HEK293 (cell line): Measurements from ENCODE around the gene MAML1.

Experiments
- CTCF ChIA-PET: fragments of 350-600 bp; formaldehyde crosslinking; extraction: SDS; loops from one replicate; lab custom pipeline; 2021; ENCODE audit warnings: antibody characterized with exemption; lab: Yijun Ruan, JAX
- POLR2A ChIA-PET: fragments of 300-600 bp; formaldehyde crosslinking; extraction: SDS; loops from one replicate; lab custom pipeline; 2020; ENCODE audit warnings: antibody characterized with exemption, inconsistent platforms; lab: Yijun Ruan, JAX
- H3K27ac ChIP-seq: fragments of 200-500 bp; sonication (Bioruptor generic); 2 replicates; pipeline ENCODE4 v1.5.1; 2014; ENCODE audit warnings: low read depth, low read length, control low read depth, inconsistent platforms; ENCODE audit errors: extremely low read depth
- H3K36me3 ChIP-seq, 2 experiments: fragments of 200-500 bp in 1 of 2; sonication (Bioruptor generic) in 1 of 2; 1 replicate in 1 of 2; 2 replicates in 1 of 2; pipeline ENCODE4 v1.5.1; 2014 to 2017; ENCODE audit warnings: inconsistent platforms in 2 of 2, low read length in 2 of 2; ENCODE audit not compliant: control insufficient read depth in 2 of 2, insufficient read depth in 1 of 2
- H3K4me1 ChIP-seq: fragments of 200-500 bp; sonication (Bioruptor generic); 2 replicates; pipeline ENCODE4 v1.5.1; 2014; ENCODE audit warnings: mild to moderate bottlenecking, low read length, inconsistent platforms; ENCODE audit not compliant: control insufficient read depth, insufficient read depth
- H3K4me3 ChIP-seq: 2 replicates; pipeline ENCODE4 v1.5.1; 2011; ENCODE audit warnings: low read depth, mild to moderate bottlenecking, control low read depth, low read length, moderate library complexity
- H3K9me3 ChIP-seq: fragments of 200-500 bp; sonication (Bioruptor generic); 2 replicates; pipeline ENCODE4 v1.5.1; 2014; ENCODE audit warnings: low read depth, low read length, inconsistent platforms; ENCODE audit not compliant: control insufficient read depth, insufficient read depth
- GLIS2 ChIP-seq: fragments of 450-650 bp; formaldehyde crosslinking; IDR thresholded peaks from 2 replicates; pipeline ENCODE4 v1.5.1; 2016; ENCODE audit warnings: missing biosample characterization, missing genetic modification characterization
- HOXD13 ChIP-seq: sonication (generic); formaldehyde crosslinking; IDR thresholded peaks from 2 replicates; pipeline ENCODE4 v1.8.0; 2022; ENCODE audit warnings: missing genetic modification reagents, borderline replicate concordance
- KLF1 ChIP-seq: fragments of 450-650 bp; formaldehyde crosslinking; IDR thresholded peaks from 2 replicates; pipeline ENCODE4 v1.5.1; 2016; ENCODE audit warnings: missing biosample characterization, missing genetic modification characterization
- KLF16 ChIP-seq: fragments of 450-650 bp; formaldehyde crosslinking; IDR thresholded peaks from 2 replicates; pipeline ENCODE4 v1.5.1; 2017; ENCODE audit warnings: missing biosample characterization, missing genetic modification characterization
- KLF9 ChIP-seq: fragments of 450-650 bp; formaldehyde crosslinking; IDR thresholded peaks from 2 replicates; pipeline ENCODE4 v1.5.1; 2016; ENCODE audit warnings: missing biosample characterization, missing genetic modification characterization, low read depth
- MYNN ChIP-seq: fragments of 450-650 bp; formaldehyde crosslinking; IDR thresholded peaks from 2 replicates; pipeline ENCODE4 v1.5.1; 2016; ENCODE audit warnings: missing biosample characterization, missing genetic modification characterization, borderline replicate concordance
- MZF1 ChIP-seq: fragments of 450-650 bp; formaldehyde crosslinking; IDR thresholded peaks from 2 replicates; pipeline ENCODE4 v1.5.1; 2017; ENCODE audit warnings: missing biosample characterization, missing genetic modification characterization, borderline replicate concordance
- PRDM1 ChIP-seq: fragments of 450-650 bp; formaldehyde crosslinking; IDR thresholded peaks from 2 replicates; pipeline ENCODE4; 2016; ENCODE audit warnings: missing biosample characterization, missing genetic modification characterization
- SCRT2 ChIP-seq: fragments of 450-650 bp; formaldehyde crosslinking; IDR thresholded peaks from 2 replicates; pipeline ENCODE4 v1.5.1; 2016; ENCODE audit warnings: missing biosample characterization, missing genetic modification characterization
- SP7 ChIP-seq: fragments of 450-650 bp; formaldehyde crosslinking; IDR thresholded peaks from 2 replicates; pipeline ENCODE4 v1.5.1; 2016; ENCODE audit warnings: missing biosample characterization, missing genetic modification characterization
- ZBTB17 ChIP-seq: fragments of 450-650 bp; formaldehyde crosslinking; IDR thresholded peaks from 2 replicates; pipeline ENCODE4 v1.5.1; 2016; ENCODE audit warnings: missing biosample characterization, missing genetic modification characterization
- ZBTB6 ChIP-seq: fragments of 450-650 bp; formaldehyde crosslinking; IDR thresholded peaks from 2 replicates; pipeline ENCODE4 v1.5.1; 2017; ENCODE audit warnings: missing biosample characterization, missing genetic modification characterization
- ZEB2 ChIP-seq: fragments of 450-650 bp; formaldehyde crosslinking; IDR thresholded peaks from 2 replicates; pipeline ENCODE4 v1.5.1; 2016; ENCODE audit warnings: missing biosample characterization, missing genetic modification characterization
- ZNF140 ChIP-seq: fragments of 450-650 bp; formaldehyde crosslinking; IDR thresholded peaks from 2 replicates; pipeline ENCODE4 v1.5.1; 2016; ENCODE audit warnings: missing biosample characterization, missing genetic modification characterization
- ZNF148 ChIP-seq: fragments of 450-650 bp; formaldehyde crosslinking; IDR thresholded peaks from 2 replicates; pipeline ENCODE4 v1.5.0; 2017; ENCODE audit warnings: missing biosample characterization, missing genetic modification characterization, borderline replicate concordance
- ZNF175 ChIP-seq: fragments of 450-650 bp; formaldehyde crosslinking; IDR thresholded peaks from 2 replicates; pipeline ENCODE4 v1.5.1; 2016; ENCODE audit warnings: missing biosample characterization, missing genetic modification characterization
- ZNF211 ChIP-seq: fragments of 450-650 bp; formaldehyde crosslinking; IDR thresholded peaks from 2 replicates; pipeline ENCODE4 v1.5.1; 2016; ENCODE audit warnings: low read depth, missing biosample characterization, missing genetic modification characterization
- ZNF214 ChIP-seq: fragments of 450-650 bp; formaldehyde crosslinking; IDR thresholded peaks from 2 replicates; pipeline ENCODE4 v1.5.1; 2017; ENCODE audit warnings: missing biosample characterization, mild to moderate bottlenecking, missing genetic modification characterization, borderline replicate concordance
- ZNF302 ChIP-seq: fragments of 450-650 bp; formaldehyde crosslinking; IDR thresholded peaks from 2 replicates; pipeline ENCODE4 v1.5.1; 2016; ENCODE audit warnings: missing biosample characterization, missing genetic modification characterization, low read depth
- ZNF366 ChIP-seq: fragments of 450-650 bp; formaldehyde crosslinking; conservative IDR thresholded peaks from 2 replicates; pipeline ENCODE4 v1.5.1; 2016; ENCODE audit warnings: missing biosample characterization, missing genetic modification characterization
- ZNF416 ChIP-seq: fragments of 450-650 bp; formaldehyde crosslinking; IDR thresholded peaks from 2 replicates; pipeline ENCODE4 v1.5.1; 2016; ENCODE audit warnings: missing biosample characterization, missing genetic modification characterization
- ZNF48 ChIP-seq: fragments of 450-650 bp; formaldehyde crosslinking; IDR thresholded peaks from 2 replicates; pipeline ENCODE4 v1.5.1; 2016; ENCODE audit warnings: missing biosample characterization, missing genetic modification characterization
- ZNF548 ChIP-seq: fragments of 450-650 bp; formaldehyde crosslinking; IDR thresholded peaks from 2 replicates; pipeline ENCODE4 v1.5.1; 2016; ENCODE audit warnings: missing biosample characterization, missing genetic modification characterization
- ZNF571 ChIP-seq: fragments of 450-650 bp; formaldehyde crosslinking; IDR thresholded peaks from 2 replicates; pipeline ENCODE4 v1.5.0; 2017; ENCODE audit warnings: missing biosample characterization, missing genetic modification characterization
- ZNF677 ChIP-seq: fragments of 450-650 bp; IDR thresholded peaks from 2 replicates; pipeline ENCODE4 v1.5.0; 2018; ENCODE audit warnings: missing biosample characterization, mild to moderate bottlenecking, missing genetic modification characterization, moderate library complexity
- ZNF704 ChIP-seq: fragments of 450-650 bp; formaldehyde crosslinking; IDR thresholded peaks from 2 replicates; pipeline ENCODE4 v1.5.1; 2016; ENCODE audit warnings: missing biosample characterization, missing genetic modification characterization
- ZNF76 ChIP-seq: fragments of 450-650 bp; formaldehyde crosslinking; IDR thresholded peaks from 2 replicates; pipeline ENCODE4; 2016; ENCODE audit warnings: low read depth, missing biosample characterization, missing genetic modification characterization, borderline replicate concordance

Gene MAML1

DNA sequence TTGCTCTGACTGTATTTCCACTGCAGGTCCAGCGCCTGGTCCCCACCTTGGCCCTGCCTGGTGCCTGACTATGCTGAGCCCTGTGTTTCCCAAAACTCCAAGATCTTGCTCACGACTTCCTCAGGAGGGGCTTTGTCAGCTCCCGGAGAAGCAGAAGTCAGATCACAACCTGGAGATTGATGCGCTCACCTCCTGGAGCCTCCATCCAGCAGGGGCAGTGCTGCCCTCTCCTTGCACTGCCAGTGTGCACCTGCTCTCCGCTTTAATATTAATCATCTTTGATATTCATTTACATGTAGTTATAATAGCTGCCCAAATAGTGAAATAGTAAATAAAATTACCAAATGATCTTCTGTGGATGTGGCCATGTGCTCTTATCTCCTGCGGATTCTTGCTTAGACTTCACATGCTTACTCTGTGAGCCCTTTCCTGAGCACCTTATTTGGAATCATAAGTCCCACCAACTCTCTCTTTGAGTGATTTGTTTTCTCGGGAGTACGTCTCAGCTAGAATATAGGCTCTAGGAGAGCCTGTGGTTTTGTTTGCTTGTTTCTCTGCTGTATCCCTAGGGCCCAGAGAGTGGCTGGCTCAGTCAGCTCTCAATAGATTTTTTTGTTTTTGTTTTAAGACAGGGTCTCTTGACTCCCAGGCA, 17.4 kb downstream of the MAML1 start:
- Histone ChIP-seq H3K27ac (peak overlapping the region; percentile 46; the same call in 1 of the 2 replicates), H3K9me3 (no peaks in the 10 kb centered on the region), H3K4me1 (peaks cover 7% of the 10 kb centered on the region), H3K4me3 (no peak overlapping the region), H3K36me3 (peaks cover 7 to 20% of the 10 kb centered on the region in 2 experiments; a peak in 2 of 3 replicates)
- ChIA-PET POLR2A (interaction anchor here (0.6 kb wide), 1 partner anchor 1513 kb away, joined by 4 read pairs; no protein-coding TSS in a partner anchor), CTCF (interaction anchor here (0.5 to 1.4 kb wide), 5 partner anchors 12 to 455 kb away, joined by 3 read pairs; no protein-coding TSS in a partner anchor)
- no peak for TF ChIP-seq ZNF704
- TF ChIP-seq ZNF302 (tag by site-specific recombination), result no peak
- TF ChIP-seq MZF1 (tag by site-specific recombination), result no peak
- TF ChIP-seq ZNF175 (tag by site-specific recombination), result no peak
- TF ChIP-seq ZNF677 (tag by site-specific recombination), result no peak
- TF ChIP-seq ZNF416 (tag by site-specific recombination), result no peak
- TF ChIP-seq ZNF214 (tag by site-specific recombination), result no peak
- no peak for TF ChIP-seq ZNF571
- no peak for TF ChIP-seq KLF16 (tag by site-specific recombination)
- no peak for TF ChIP-seq ZNF548 (tag by site-specific recombination)
- no peak for TF ChIP-seq GLIS2 (tag by site-specific recombination)
- TF ChIP-seq ZNF48 (tag by site-specific recombination), result no peak
- no peak for TF ChIP-seq ZEB2
- no peak for TF ChIP-seq SCRT2 (tag by site-specific recombination)
- no peak for TF ChIP-seq ZNF366
- TF ChIP-seq ZNF140 (tag by site-specific recombination), result no peak

DNA sequence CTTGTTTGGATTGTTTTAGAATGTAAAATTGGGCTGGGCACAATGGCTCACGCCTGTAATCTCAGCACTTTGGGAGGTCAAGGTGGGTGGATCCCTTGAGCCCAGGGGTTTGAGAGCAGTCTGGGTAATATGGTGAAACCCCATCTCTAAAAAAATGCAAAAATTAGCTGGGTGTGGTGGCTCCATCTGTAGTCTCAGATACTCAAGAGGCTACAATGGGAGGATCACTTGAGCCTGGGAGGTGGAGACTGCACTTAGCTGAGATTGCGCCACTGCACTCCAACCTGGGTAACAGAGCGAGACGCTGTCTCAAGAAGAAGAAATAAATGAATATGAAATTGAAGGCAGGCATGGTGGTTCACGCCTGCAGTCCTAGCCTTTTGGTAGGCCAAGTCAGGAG, 21.3 kb downstream of the MAML1 start:
- peak; percentile 80 for TF ChIP-seq KLF1 (tag by site-specific recombination)
- TF ChIP-seq SP7 (tag by site-specific recombination), result no peak
- TF ChIP-seq HOXD13, result no peak
- TF ChIP-seq, all 188 proteins: peak for 1
- Histone ChIP-seq H3K36me3 (peaks cover 3 to 14% of the 10 kb centered on the region in 2 experiments; a peak in 2 of 3 replicates), H3K9me3 (no peaks in the 10 kb centered on the region), H3K27ac (no peak overlapping the region), H3K4me1 (peaks cover 11% of the 10 kb centered on the region), H3K4me3 (no peak overlapping the region)
- POLR2A ChIA-PET, result no interaction called here
- CTCF ChIA-PET, result interaction anchor here (0.7 to 2.0 kb wide), 2 partner anchors 9 to 11 kb away, joined by 5 to 16 read pairs; no protein-coding TSS in a partner anchor

GRCh38 chr5:179755022-179755421, 22.4 kb downstream of the MAML1 start:
- H3K4me1 ChIP-seq, result peaks cover 11% of the 10 kb centered on the region
- H3K4me3 ChIP-seq, result no peak overlapping the region
- CTCF ChIA-PET, result interaction anchor here (1.1 to 2.0 kb wide), 2 partner anchors 8 to 32 kb away, joined by 3 to 16 read pairs; no protein-coding TSS in a partner anchor
- H3K27ac ChIP-seq, result no peak overlapping the region
- TF ChIP-seq ZNF148 (tag by site-specific recombination) (no peak), ZNF571 (no peak), ZNF76 (tag by site-specific recombination) (no peak), ZBTB17 (tag by site-specific recombination) (peak; percentile 64), PRDM1 (tag by site-specific recombination) (peak; percentile 93), ZNF211 (tag by site-specific recombination) (no peak), MZF1 (tag by site-specific recombination) (no peak), ZBTB6 (tag by site-specific recombination) (no peak), KLF9 (no peak), MYNN (no peak)
- peaks cover 2 to 8% of the 10 kb centered on the region in 2 experiments; a peak in 2 of 3 replicates for H3K36me3 ChIP-seq
- H3K9me3 ChIP-seq, result no peaks in the 10 kb centered on the region
- POLR2A ChIA-PET, result no interaction called here
